GM23248 (cell line): ENCODE data around the gene FGD2.

Source experiments
- EZH2 ChIP-seq: fragments of 200-600 bp; sonication (generic); IDR thresholded peaks from 2 replicates; pipeline ENCODE4 v1.6.1; 2018; ENCODE audit warnings: antibody characterized with exemption, mild to moderate bottlenecking; ENCODE audit not compliant: insufficient read depth, poor library complexity, severe bottlenecking
- EZH2phosphoT487 ChIP-seq: fragments of 200-600 bp; sonication (generic); IDR thresholded peaks from 2 replicates; pipeline ENCODE4 v1.6.1; 2018; ENCODE audit warnings: antibody characterized with exemption, moderate library complexity, mild to moderate bottlenecking, low read depth; ENCODE audit not compliant: insufficient read depth

GRCh38 chr6:37068356-37069270, 63.2 kb downstream of the FGD2 start:
- no peak for TF ChIP-seq EZH2
- TF ChIP-seq EZH2phosphoT487: no peak
